Measurements from ENCODE around the gene EMD.

The EMD gene

DNA sequence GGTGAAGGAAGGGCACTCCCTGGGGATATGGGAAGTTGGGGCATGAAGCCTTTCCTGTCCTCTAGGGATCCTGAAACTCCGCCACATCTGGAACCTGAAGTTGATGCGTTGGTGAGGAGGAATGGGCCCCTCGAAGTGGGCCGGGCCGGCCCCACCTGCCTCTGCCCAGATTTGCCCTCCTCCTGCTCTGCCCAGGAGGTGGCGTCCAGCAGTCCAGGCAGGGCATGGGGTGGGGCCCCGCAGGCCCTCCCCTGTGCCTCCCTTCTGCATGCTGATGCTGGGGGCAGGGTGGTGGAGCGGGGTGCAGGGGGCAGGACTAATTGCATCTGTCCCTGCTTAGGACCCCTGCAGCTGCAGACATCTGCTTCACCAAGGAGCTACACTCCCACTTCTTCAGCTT lies 34.0 kb downstream of the EMD start:
- no peak for TF ChIP-seq CTCF (IDR thresholded peaks at IDR 0.05)

GRCh38 chrX:154417157-154417556 lies 38.1 kb downstream of the EMD start:
- TF ChIP-seq CTCF (IDR thresholded peaks at IDR 0.05) = no peak

GRCh38 chrX:154419189-154419588 lies 40.1 kb downstream of the EMD start:
- no peak for TF ChIP-seq CTCF (IDR thresholded peaks at IDR 0.05)

- no peak for TF ChIP-seq CTCF (IDR thresholded peaks at IDR 0.05)
These were observed 40.8 kb downstream of the EMD start for GRCh38 chrX:154419688-154420401.

- no peak for TF ChIP-seq CTCF (IDR thresholded peaks at IDR 0.05)
These were observed 41.3 kb downstream of the EMD start for GRCh38 chrX:154420402-154420756.

GRCh38 chrX:154426916-154427770 lies 48.0 kb downstream of the EMD start:
- TF ChIP-seq CTCF (IDR thresholded peaks at IDR 0.05) = no peak

- no peak for TF ChIP-seq CTCF (IDR thresholded peaks at IDR 0.05)
These were observed 49.4 kb downstream of the EMD start, which contains the start of gene ATP6AP1 for GRCh38 chrX:154428176-154429171. ATP6AP1 (plus strand) TSS chrX:154428677; CDS start chrX:154428693, 16 bp downstream.

Data from LNCAP (cell line).